Astrocyte of the spinal cord (primary cell): ENCODE results near the gene SMG7.

Experiments
- DNase-seq: peaks from one replicate; pipeline ENCODE4 v3.0.0; 2011; ENCODE audit warnings: low read depth, low spot score
- H3K4me3 ChIP-seq: 2 replicates; pipeline ENCODE4 v1.5.1; 2011; ENCODE audit warnings: low read depth, mild to moderate bottlenecking, low read length, moderate library complexity
- in situ Hi-C: cut with HindIII; loops from 2 replicates; pipeline ENCODE4 v1.10.0; 2017; ENCODE audit warnings: low sequenced_read_pairs
- TF ChIP-seq, protein P1 (sequence below): IDR thresholded peaks from 2 replicates; pipeline ENCODE4 v1.5.1; 2012; ENCODE audit warnings: low read depth, mild to moderate bottlenecking, low read length, inconsistent platforms

Gene SMG7

DNA sequence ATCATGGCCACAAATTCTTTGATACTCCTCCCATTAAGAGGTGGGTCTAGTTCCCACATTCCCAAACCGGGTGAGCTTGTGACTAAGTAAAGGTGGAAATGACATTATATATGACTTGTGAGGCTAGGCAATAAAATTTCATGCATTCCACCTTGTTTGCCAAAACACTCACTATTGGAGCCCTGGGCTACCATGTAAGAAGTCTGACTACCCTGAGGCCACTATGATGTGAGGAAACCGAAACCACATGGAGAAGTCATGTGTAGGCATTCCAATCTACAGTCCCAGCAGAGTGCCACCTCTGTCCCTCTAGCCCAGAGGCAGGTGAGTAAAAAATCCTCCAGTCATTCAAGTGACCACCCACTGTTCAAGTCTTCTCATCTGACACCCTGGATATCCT, 17.9 kb upstream of the SMG7 start:
- no peak overlapping the region for H3K4me3 ChIP-seq
- in situ Hi-C loops: no loop called here
- no peak for DNase-seq
- TF ChIP-seq, protein P1, sequence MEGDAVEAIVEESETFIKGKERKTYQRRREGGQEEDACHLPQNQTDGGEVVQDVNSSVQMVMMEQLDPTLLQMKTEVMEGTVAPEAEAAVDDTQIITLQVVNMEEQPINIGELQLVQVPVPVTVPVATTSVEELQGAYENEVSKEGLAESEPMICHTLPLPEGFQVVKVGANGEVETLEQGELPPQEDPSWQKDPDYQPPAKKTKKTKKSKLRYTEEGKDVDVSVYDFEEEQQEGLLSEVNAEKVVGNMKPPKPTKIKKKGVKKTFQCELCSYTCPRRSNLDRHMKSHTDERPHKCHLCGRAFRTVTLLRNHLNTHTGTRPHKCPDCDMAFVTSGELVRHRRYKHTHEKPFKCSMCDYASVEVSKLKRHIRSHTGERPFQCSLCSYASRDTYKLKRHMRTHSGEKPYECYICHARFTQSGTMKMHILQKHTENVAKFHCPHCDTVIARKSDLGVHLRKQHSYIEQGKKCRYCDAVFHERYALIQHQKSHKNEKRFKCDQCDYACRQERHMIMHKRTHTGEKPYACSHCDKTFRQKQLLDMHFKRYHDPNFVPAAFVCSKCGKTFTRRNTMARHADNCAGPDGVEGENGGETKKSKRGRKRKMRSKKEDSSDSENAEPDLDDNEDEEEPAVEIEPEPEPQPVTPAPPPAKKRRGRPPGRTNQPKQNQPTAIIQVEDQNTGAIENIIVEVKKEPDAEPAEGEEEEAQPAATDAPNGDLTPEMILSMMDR: no peak

DNA sequence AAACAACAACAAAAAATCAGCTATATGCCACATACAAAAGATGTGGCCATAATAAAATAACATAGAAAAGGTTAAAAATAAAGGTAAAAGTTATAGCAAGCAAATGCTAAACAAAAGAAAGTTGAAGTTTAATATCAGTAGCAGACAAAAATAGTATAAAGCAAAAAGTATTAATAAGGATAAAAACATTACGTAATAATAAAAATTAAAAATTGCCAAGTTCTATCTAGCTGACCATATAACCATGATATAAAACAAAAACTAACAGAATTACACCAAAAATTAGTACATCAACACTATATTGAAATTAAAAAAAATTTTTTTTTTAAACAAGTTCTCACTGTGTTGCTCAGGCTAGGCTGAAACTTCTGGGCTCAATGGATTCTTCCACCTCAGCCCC, 15.5 kb upstream of the SMG7 start:
- no peak for DNase-seq
- H3K4me3 ChIP-seq: no peak overlapping the region
- TF ChIP-seq, protein P1: no peak
- in situ Hi-C loops: no loop called here

DNA sequence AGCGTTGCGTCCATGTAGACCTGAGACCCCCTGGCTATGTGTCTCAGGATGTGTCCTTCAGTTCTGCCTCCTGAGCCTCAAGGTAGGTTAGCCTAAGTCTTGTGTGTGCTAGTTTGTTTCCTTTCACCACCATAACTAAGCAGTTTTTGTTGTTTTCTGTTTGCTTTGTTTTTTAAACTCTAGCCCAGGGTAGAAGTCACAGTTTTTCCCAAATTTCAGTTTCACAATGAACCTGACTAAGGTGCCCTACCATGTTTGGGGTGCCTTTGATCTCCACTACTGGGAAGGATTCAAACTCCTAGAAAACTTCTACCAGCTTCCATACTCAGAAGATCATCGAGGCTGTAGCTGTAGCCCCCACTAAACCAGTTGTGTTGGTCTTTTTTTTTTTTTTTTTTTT, 14.8 kb upstream of the SMG7 start:
- H3K4me3 ChIP-seq: no peak overlapping the region
- TF ChIP-seq, protein P1: no peak
- no peak for DNase-seq
- in situ Hi-C loops: no loop called here

DNA sequence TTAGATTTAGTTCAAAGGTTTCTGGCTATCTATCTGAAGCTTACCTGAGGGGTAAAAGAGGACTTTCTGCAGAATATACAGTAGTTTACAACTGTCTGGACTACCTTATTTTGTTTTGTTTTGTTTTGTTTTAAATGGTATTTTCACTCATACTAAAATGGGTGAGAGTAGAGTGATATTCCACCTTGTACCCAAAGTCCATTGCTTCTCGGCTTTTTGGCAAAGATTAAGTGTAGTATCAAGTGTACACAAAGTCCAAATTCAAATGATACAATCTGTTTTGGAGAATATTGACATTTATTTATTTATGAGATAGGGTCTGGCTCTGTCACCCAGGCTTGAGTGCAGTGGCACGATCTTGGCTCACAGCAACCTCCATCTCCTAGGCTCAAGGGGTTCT, 11.7 kb upstream of the SMG7 start:
- no peak for DNase-seq
- TF ChIP-seq, protein P1: no peak
- in situ Hi-C loops: no loop called here
- H3K4me3 ChIP-seq: no peak overlapping the region

DNA sequence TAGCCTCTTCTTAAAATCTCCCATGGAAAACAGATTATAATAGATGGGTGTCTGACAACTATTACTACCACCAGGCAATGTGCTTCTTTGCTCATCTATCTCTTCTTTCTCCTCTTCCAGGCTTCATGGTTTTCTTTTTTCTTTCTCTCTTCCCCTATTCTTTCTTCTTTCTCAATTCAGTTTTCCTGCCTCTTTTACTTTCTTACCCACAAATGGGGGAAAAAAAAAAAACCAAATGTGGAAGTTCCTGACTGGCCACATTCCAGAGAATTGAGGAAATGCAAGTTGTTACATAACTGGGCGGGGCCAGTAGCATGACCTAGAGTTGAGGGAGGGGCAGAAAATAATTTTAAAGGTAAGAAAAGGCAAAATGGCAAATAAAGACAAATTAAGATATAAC, 10.9 kb upstream of the SMG7 start:
- no peak overlapping the region for H3K4me3 ChIP-seq
- in situ Hi-C loops: no loop called here
- TF ChIP-seq, protein P1: no peak
- DNase-seq: no peak

DNA sequence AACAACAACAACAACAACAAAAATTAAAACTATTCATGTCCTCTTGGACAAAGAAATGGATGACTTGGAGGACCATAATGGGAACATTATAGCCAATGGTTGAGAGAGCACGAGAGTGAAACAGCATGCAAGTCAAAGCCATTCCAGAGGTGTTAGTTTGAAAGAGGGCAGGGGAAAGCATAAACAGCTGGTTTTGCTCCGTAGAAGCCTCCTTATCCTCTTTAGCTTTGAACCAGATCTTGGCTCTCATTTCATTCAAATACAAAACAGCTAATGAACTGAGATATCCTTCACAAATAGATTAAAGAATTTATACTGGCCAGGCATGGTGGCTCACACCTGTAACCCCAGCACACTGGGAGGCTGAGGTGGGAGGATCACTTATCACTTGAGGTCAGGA, 8.7 kb upstream of the SMG7 start:
- TF ChIP-seq, protein P1: no peak
- no peak for DNase-seq
- in situ Hi-C loops: no loop called here

DNA sequence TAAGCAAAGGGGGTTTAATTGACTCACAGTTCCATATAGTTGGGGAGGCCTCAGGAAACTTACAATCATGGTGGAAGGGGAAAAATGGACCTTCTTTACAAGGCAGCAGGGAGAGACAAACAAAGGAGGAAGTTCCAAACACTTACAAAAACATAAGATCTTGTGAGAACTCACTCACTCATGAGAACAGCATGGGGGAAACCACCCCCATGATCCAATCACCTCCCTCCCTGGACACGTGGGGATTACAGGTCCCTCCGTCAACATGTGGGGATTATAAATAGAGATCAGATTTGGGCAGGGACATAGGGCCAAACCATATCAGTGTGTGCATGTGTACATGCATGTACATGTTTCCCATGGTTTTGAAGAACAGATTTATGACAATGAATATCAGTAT, 5.5 kb upstream of the SMG7 start:
- no peak overlapping the region for H3K4me3 ChIP-seq
- in situ Hi-C loops: no loop called here
- DNase-seq: no peak
- TF ChIP-seq, protein P1: no peak

More for the DNA sequence above, 8.7 kb upstream of the SMG7 start:
- H3K4me3 ChIP-seq: no peak overlapping the region
